Epidermal melanocyte (primary cell): ENCODE measurements around the gene SLC34A1.
A peak's percentile ranks its signal among the peaks of the same experiment; 100 is the strongest.
"Not testable (repeated sequence)": the region's sequence is repeated elsewhere in the genome, so short reads cannot be mapped to it uniquely, and the experiment has no call there.

ENCODE experiments used
- DNase-seq: peaks from one replicate; pipeline ENCODE4 v3.0.0; 2011; ENCODE audit warnings: low spot score; ENCODE audit not compliant: insufficient read length

The SLC34A1 gene

GRCh38 chr5:177367981-177368868, 16.0 kb upstream of the SLC34A1 start:
- DNase-seq: peak; percentile 13

GRCh38 chr5:177368869-177369644, 15.2 kb upstream of the SLC34A1 start:
- peak; percentile 49 for DNase-seq

GRCh38 chr5:177369645-177370440, 14.4 kb upstream of the SLC34A1 start:
- peak; percentile 16 for DNase-seq

GRCh38 chr5:177370488-177371119, 13.6 kb upstream of the SLC34A1 start:
- DNase-seq: peak; percentile 88

GRCh38 chr5:177371120-177372033, 12.9 kb upstream of the SLC34A1 start:
- DNase-seq: no peak

- DNase-seq: no peak
Observed at GRCh38 chr5:177372034-177372896, 12.0 kb upstream of the SLC34A1 start.

- DNase-seq: no peak
Observed at GRCh38 chr5:177372910-177373309, 11.3 kb upstream of the SLC34A1 start.

GRCh38 chr5:177373806-177374205, 10.4 kb upstream of the SLC34A1 start:
- DNase-seq: no peak

GRCh38 chr5:177374211-177374610, 10.0 kb upstream of the SLC34A1 start:
- DNase-seq: no peak

GRCh38 chr5:177375516-177375915, 8.7 kb upstream of the SLC34A1 start:
- DNase-seq: not testable (repeated sequence)

- DNase-seq: no peak
Observed at GRCh38 chr5:177376107-177376506, 8.1 kb upstream of the SLC34A1 start.

GRCh38 chr5:177377851-177378776, 6.1 kb upstream of the SLC34A1 start:
- no peak for DNase-seq

- DNase-seq: no peak
Observed at GRCh38 chr5:177378884-177379883, 5.0 kb upstream of the SLC34A1 start.

GRCh38 chr5:177380805-177381126, 3.5 kb upstream of the SLC34A1 start:
- no peak for DNase-seq

GRCh38 chr5:177382423-177383029, 1.7 kb upstream of the SLC34A1 start:
- no peak for DNase-seq

GRCh38 chr5:177383181-177383580, 1.1 kb upstream of the SLC34A1 start:
- no peak for DNase-seq
